Tibial artery (tissue), 4 donors: ENCODE measurements around the gene ICE2.

Experiments
- DNase-seq, 2 donors: peaks; one replicate each; pipeline ENCODE4 v3.0.0-alpha.2; 2019
- H3K27ac ChIP-seq, 2 donors: fragments of 200-600 bp; sonication (generic) in 1 of 2; 1 replicate in 1 of 2; 2 replicates in 1 of 2; pipeline ENCODE4 v1.5.1; 2018 to 2019; ENCODE audit warnings: mild to moderate bottlenecking in 1 of 2
- H3K27me3 ChIP-seq, 2 donors: fragments of 200-600 bp; sonication (generic) in 1 of 2; one replicate each; pipeline versions ENCODE4 v1.5.1 to v1.6.0; 2016 to 2019
- H3K36me3 ChIP-seq, 3 donors: fragments of 200-600 bp; sonication (generic) in 2 of 3; one replicate each; pipeline ENCODE4 v1.5.1; 2016 to 2019; ENCODE audit warnings: mild to moderate bottlenecking in 2 of 3
- H3K4me1 ChIP-seq, 4 donors: fragments of 200-600 bp; sonication (generic) in 2 of 4; 1 replicate in 3 of 4; 2 replicates in 1 of 4; pipeline ENCODE4 v1.5.1; 2016 to 2019
- H3K4me3 ChIP-seq, 2 donors: fragments of 200-600 bp; sonication (generic) in 1 of 2; 1 replicate in 1 of 2; 2 replicates in 1 of 2; pipeline ENCODE4 v1.5.1; 2018 to 2019; ENCODE audit warnings: mild to moderate bottlenecking in 2 of 2
- H3K9me3 ChIP-seq, 3 donors: fragments of 200-600 bp; sonication (generic) in 1 of 3; one replicate each; pipeline ENCODE4 v1.5.1; 2016 to 2019
- intact Hi-C: fragments of 100-400 bp; cut with DNase I; formaldehyde crosslinking; loops from one replicate; pipeline ENCODE4 v1.15.0; 2023; ENCODE audit warnings: low total_unique reads
- TF ChIP-seq, protein P1 (sequence below), 2 experiments: fragments of 200-600 bp in 1 of 2; fragments of 450-650 bp in 1 of 2; IDR thresholded peaks; one replicate each; pipeline ENCODE4 v1.5.1; 2017 to 2019; ENCODE audit warnings: antibody characterized with exemption in 2 of 2, mild to moderate bottlenecking in 1 of 2, moderate library complexity in 1 of 2

The ICE2 gene

DNA sequence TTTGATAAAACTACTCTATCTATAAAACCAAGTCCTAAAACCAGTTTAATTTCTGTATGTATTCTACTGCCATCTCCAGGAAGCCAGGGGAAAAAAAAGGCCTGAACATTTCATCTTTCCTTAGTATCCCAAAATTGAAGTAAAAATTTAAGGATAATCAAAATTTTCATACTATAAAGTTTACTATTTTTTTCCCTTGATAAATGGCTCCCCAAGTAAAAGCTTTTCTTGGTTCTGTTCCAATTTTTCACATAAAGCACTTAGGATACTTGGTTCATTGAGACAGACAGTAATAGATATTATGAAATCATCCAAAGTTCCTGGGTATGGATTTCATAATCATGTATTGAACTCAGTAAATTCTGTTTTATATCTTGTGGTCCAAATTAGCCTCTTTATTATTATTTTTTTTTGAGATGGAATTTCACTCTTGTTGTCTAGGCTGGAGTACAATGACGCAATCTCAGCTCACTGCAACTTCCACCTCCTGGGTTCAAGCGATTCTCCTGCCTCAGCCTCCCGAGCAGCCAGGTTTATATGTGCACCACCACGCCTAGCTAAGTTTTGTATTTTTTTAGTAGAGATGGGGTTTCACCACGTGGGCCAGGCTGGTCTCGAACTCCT, 34.5 kb downstream of the ICE2 start:
- no peaks in the 10 kb centered on the region for H3K4me1 ChIP-seq
- H3K36me3 ChIP-seq = peaks cover 0 to 40% (median 21%) of the 10 kb centered on the region in 3 donors
- no peak overlapping the region for H3K27ac ChIP-seq
- H3K9me3 ChIP-seq = no peaks in the 10 kb centered on the region
- TF ChIP-seq, protein P1, sequence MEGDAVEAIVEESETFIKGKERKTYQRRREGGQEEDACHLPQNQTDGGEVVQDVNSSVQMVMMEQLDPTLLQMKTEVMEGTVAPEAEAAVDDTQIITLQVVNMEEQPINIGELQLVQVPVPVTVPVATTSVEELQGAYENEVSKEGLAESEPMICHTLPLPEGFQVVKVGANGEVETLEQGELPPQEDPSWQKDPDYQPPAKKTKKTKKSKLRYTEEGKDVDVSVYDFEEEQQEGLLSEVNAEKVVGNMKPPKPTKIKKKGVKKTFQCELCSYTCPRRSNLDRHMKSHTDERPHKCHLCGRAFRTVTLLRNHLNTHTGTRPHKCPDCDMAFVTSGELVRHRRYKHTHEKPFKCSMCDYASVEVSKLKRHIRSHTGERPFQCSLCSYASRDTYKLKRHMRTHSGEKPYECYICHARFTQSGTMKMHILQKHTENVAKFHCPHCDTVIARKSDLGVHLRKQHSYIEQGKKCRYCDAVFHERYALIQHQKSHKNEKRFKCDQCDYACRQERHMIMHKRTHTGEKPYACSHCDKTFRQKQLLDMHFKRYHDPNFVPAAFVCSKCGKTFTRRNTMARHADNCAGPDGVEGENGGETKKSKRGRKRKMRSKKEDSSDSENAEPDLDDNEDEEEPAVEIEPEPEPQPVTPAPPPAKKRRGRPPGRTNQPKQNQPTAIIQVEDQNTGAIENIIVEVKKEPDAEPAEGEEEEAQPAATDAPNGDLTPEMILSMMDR (IDR thresholded peaks at IDR 0.05) = peak; percentile 55 to 73
- intact Hi-C loops = loop anchor here (5.0 kb wide), 1 partner anchor 82 kb away; no protein-coding TSS in a partner anchor
- no peak for DNase-seq
- no peak overlapping the region for H3K4me3 ChIP-seq
- H3K27me3 ChIP-seq = no peaks in the 10 kb centered on the region

- intact Hi-C loops = loop anchor here (5.0 kb wide), 1 partner anchor 80 kb away; no protein-coding TSS in a partner anchor
- Histone ChIP-seq H3K9me3 (no peaks in the 10 kb centered on the region), H3K36me3 (peaks cover 4 to 34% (median 14%) of the 10 kb centered on the region in 3 donors), H3K27me3 (no peaks in the 10 kb centered on the region), H3K27ac (no peak overlapping the region), H3K4me1 (no peaks in the 10 kb centered on the region), H3K4me3 (no peak overlapping the region)
- TF ChIP-seq, protein P1 (IDR thresholded peaks at IDR 0.05) = no peak
- DNase-seq = no peak
Observed at GRCh38 chr15:60442763-60443162, 36.2 kb downstream of the ICE2 start.

DNA sequence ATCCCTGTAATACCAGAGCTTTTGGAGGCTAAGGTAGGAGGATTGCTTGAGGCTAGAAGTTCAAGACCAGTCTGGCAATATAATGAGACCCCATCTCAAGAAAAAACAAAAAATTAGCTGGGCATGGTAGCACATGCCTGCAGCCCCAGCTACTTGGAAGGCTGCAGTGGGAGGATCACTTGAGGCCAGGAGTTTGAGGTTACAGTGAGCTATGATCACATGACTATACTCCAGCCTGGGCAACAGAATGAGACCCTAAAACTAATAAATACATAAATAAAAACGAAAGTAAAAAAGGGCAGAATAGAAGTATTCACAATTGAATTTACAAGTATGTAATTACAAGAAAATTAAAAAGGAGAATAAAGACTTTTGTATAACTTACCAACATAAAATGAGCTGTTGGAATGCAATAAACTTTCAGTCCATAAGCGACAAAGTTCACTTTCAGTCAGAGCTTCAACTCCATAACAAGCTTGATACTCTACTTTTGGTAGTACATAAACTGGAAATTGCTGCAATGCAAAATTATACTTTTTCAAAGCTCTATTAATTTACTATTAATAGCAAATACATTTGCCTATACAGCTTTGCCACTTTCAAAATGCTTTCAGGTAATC, 36.8 kb downstream of the ICE2 start:
- Histone ChIP-seq H3K4me3 (no peak overlapping the region), H3K4me1 (no peaks in the 10 kb centered on the region), H3K27me3 (no peaks in the 10 kb centered on the region), H3K36me3 (peaks cover 4 to 34% (median 8%) of the 10 kb centered on the region in 3 donors), H3K27ac (no peak overlapping the region), H3K9me3 (no peaks in the 10 kb centered on the region)
- TF ChIP-seq, protein P1 (IDR thresholded peaks at IDR 0.05) = no peak
- no peak for DNase-seq
- intact Hi-C loops = loop anchor here (5.0 kb wide), 1 partner anchor 80 kb away; no protein-coding TSS in a partner anchor

DNA sequence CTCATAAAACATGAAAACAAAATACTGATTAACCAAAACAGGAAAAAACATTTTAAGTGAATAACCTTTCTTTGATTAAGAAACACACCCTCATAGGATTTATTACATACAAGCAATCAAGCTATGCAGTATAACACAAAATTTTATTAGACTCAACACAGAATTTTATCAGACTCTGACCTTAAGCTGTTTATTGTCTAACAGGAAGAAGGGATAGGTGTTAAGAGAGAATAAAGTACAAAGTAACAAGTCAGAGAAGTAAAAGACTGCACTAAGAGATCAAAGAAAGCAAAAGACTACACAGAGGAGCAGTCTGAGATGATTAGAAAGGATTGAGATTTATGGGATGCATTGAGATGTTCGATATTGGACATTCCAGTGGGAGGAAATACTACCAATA, 37.6 kb downstream of the ICE2 start:
- no peaks in the 10 kb centered on the region for H3K27me3 ChIP-seq
- no peak overlapping the region for H3K4me3 ChIP-seq
- no peak for DNase-seq
- intact Hi-C loops = loop anchor here (5.0 kb wide), 1 partner anchor 79 kb away; no protein-coding TSS in a partner anchor
- no peaks in the 10 kb centered on the region for H3K4me1 ChIP-seq
- H3K9me3 ChIP-seq = no peaks in the 10 kb centered on the region
- peaks cover 4 to 29% (median 6%) of the 10 kb centered on the region in 3 donors for H3K36me3 ChIP-seq
- TF ChIP-seq, protein P1 (IDR thresholded peaks at IDR 0.05) = no peak
- H3K27ac ChIP-seq = no peak overlapping the region

DNA sequence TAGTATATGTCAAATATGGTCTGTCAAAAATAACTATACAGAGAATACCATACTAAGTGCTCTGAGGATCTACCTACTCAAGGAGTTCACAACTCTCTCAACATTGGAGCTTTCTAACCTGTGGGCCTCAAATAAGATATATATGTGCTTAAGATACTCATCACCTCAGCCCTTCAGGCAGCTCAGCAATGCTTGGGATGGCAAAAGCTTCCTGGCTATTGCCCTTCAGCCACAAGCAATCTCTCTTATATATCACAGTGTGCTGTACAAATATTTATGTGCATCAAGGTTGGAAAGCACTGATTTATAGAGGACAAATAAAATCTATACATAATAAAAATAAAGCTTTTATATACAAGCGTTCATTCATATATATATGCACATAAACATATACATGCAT, 40.3 kb downstream of the ICE2 start:
- H3K4me3 ChIP-seq = no peak overlapping the region
- H3K9me3 ChIP-seq = no peaks in the 10 kb centered on the region
- no peak overlapping the region for H3K27ac ChIP-seq
- peaks cover 11 to 51% (median 29%) of the 10 kb centered on the region in 3 donors for H3K36me3 ChIP-seq
- no peaks in the 10 kb centered on the region for H3K4me1 ChIP-seq
- no peaks in the 10 kb centered on the region for H3K27me3 ChIP-seq
- DNase-seq = no peak
- intact Hi-C loops = no loop called here
- TF ChIP-seq, protein P1 (IDR thresholded peaks at IDR 0.05) = no peak
